ENCODE results near the gene PARVB. TPM values are rescaled to one million over a fixed set of nuclear protein-coding genes. Genes with fewer than 3 reads are reported as not detected.

The PARVB gene
- total and polyA plus RNA-seq, 2 of the 8 experiments (the other 6 are each of a cell fraction or from before 2014, with no cell fraction given), result 14.5 to 18.6 TPM

DNA sequence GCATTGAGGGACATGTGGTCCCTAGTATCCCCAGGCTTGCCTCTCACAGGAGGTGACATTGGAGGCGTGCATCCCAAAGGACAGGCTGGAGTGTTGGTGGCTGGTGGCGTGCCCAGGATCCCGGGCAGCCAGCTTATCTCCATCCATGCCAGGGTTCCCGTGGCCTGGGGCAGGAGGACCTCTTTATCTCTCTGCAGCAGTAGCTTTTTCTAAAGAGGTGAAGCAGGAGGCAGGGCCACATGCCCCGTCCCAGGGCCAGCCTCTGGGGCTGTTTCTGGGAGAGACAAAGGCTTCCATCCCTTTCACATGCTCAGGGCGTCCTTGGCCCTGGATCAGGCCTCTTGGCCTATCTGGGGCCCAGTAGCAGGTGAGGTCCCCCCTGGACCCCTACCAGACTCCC is 176.3 kb downstream of the PARVB start (continued):
- TF ChIP-seq, protein P1, sequence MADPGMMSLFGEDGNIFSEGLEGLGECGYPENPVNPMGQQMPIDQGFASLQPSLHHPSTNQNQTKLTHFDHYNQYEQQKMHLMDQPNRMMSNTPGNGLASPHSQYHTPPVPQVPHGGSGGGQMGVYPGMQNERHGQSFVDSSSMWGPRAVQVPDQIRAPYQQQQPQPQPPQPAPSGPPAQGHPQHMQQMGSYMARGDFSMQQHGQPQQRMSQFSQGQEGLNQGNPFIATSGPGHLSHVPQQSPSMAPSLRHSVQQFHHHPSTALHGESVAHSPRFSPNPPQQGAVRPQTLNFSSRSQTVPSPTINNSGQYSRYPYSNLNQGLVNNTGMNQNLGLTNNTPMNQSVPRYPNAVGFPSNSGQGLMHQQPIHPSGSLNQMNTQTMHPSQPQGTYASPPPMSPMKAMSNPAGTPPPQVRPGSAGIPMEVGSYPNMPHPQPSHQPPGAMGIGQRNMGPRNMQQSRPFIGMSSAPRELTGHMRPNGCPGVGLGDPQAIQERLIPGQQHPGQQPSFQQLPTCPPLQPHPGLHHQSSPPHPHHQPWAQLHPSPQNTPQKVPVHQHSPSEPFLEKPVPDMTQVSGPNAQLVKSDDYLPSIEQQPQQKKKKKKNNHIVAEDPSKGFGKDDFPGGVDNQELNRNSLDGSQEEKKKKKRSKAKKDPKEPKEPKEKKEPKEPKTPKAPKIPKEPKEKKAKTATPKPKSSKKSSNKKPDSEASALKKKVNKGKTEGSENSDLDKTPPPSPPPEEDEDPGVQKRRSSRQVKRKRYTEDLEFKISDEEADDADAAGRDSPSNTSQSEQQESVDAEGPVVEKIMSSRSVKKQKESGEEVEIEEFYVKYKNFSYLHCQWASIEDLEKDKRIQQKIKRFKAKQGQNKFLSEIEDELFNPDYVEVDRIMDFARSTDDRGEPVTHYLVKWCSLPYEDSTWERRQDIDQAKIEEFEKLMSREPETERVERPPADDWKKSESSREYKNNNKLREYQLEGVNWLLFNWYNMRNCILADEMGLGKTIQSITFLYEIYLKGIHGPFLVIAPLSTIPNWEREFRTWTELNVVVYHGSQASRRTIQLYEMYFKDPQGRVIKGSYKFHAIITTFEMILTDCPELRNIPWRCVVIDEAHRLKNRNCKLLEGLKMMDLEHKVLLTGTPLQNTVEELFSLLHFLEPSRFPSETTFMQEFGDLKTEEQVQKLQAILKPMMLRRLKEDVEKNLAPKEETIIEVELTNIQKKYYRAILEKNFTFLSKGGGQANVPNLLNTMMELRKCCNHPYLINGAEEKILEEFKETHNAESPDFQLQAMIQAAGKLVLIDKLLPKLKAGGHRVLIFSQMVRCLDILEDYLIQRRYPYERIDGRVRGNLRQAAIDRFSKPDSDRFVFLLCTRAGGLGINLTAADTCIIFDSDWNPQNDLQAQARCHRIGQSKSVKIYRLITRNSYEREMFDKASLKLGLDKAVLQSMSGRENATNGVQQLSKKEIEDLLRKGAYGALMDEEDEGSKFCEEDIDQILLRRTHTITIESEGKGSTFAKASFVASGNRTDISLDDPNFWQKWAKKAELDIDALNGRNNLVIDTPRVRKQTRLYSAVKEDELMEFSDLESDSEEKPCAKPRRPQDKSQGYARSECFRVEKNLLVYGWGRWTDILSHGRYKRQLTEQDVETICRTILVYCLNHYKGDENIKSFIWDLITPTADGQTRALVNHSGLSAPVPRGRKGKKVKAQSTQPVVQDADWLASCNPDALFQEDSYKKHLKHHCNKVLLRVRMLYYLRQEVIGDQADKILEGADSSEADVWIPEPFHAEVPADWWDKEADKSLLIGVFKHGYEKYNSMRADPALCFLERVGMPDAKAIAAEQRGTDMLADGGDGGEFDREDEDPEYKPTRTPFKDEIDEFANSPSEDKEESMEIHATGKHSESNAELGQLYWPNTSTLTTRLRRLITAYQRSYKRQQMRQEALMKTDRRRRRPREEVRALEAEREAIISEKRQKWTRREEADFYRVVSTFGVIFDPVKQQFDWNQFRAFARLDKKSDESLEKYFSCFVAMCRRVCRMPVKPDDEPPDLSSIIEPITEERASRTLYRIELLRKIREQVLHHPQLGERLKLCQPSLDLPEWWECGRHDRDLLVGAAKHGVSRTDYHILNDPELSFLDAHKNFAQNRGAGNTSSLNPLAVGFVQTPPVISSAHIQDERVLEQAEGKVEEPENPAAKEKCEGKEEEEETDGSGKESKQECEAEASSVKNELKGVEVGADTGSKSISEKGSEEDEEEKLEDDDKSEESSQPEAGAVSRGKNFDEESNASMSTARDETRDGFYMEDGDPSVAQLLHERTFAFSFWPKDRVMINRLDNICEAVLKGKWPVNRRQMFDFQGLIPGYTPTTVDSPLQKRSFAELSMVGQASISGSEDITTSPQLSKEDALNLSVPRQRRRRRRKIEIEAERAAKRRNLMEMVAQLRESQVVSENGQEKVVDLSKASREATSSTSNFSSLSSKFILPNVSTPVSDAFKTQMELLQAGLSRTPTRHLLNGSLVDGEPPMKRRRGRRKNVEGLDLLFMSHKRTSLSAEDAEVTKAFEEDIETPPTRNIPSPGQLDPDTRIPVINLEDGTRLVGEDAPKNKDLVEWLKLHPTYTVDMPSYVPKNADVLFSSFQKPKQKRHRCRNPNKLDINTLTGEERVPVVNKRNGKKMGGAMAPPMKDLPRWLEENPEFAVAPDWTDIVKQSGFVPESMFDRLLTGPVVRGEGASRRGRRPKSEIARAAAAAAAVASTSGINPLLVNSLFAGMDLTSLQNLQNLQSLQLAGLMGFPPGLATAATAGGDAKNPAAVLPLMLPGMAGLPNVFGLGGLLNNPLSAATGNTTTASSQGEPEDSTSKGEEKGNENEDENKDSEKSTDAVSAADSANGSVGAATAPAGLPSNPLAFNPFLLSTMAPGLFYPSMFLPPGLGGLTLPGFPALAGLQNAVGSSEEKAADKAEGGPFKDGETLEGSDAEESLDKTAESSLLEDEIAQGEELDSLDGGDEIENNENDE (IDR thresholded peaks at IDR 0.05; ENCODE audit: insufficient replicate concordance, low read length), result no peak
- TF ChIP-seq CHD1 (IDR thresholded peaks at IDR 0.05; ENCODE audit: low read depth, low read length) (no peak), BCL11A (IDR thresholded peaks at IDR 0.05; ENCODE audit: low read depth in 2 of 2, low read length in 2 of 2) (no peak), ATF2 (IDR thresholded peaks at IDR 0.05; ENCODE audit: low read length) (no peak), POLR2A (IDR thresholded peaks at IDR 0.05; ENCODE audit: control extremely low read depth in 1 of 2, low read depth in 2 of 2, low read length in 2 of 2) (no peak), NANOG (IDR thresholded peaks at IDR 0.05; ENCODE audit: insufficient read depth, low read depth, low read length, poor library complexity, severe bottlenecking) (no peak)
